GM21619 (cell line): ENCODE data around the gene TEX28.
"Not testable (repeated sequence)": the region's sequence is repeated elsewhere in the genome, so short reads cannot be mapped to it uniquely, and the experiment has no call there.

ENCODE experiments used
- ATAC-seq: cut with Tn5 transposase; IDR thresholded peaks from one replicate; pipeline ENCODE4 v1.9.1; 2021; ENCODE audit not compliant: unreplicated experiment

TEX28 gene

DNA sequence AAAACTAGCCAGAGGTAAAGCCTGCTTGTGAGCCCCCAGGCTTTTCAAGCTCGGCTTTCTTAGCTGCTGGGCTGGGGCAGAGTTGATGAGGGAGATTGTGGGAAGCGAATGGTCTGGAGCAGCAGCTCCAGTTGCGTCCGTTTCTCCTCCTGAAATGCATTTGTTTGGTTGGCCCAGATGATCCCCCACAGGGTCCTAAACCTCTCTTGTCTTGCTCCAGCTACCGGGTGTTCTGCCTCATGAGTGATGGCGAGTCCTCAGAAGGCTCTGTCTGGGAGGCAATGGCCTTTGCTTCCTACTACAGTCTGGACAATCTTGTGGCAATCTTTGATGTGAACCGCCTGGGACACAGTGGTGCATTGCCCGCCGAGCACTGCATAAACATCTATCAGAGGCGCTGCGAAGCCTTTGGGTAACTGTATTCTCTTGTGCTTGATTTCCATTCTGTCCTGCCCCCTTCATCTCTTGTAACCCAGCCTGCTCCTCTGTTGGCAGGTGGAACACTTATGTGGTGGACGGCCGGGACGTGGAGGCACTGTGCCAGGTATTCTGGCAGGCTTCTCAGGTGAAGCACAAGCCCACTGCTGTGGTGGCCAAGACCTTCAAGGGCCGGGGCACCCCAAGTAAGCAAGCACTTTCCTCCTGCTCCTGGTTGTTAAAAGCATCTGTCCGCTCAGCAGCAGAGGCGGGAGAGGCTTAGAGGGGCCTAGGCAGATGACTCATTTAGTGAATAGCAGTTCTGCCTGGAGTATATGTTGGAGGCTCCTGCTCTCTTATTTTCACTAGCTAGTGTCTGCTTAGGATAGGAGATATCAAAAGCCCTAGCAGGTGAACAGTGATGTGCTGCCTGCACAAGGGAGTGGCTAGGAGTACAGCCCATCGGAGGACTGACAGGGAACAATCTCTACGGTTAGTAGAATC, 16.0 kb upstream of the TEX28 start:
- no peak for ATAC-seq

- ATAC-seq: no peak
These were observed 14.3 kb upstream of the TEX28 start for GRCh38 chrX:154309041-154309775.

- no peak for ATAC-seq
These were observed 13.4 kb upstream of the TEX28 start for GRCh38 chrX:154308108-154308946.

DNA sequence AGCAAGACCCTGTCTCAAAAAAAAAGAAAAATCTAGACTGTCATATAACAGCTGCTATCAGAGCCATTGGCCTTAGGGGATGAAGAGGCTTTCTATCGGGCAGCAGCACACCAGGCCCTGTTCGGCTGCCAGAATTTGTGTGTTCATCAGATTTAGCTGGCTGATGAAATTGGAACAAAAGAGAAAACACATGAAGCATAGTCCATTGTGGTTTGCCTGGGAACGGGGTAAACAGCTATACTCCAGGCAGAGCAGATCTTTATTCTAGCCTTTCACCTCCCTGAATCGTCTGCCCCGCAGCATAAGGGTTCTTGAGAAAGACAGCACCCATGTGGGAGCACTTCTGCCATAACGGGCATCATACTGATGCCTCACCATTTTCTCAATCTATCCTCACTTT, 12.3 kb upstream of the TEX28 start:
- no peak for ATAC-seq

- no peak for ATAC-seq
These were observed 10.7 kb upstream of the TEX28 start for GRCh38 chrX:154305541-154306205.

- ATAC-seq: no peak
These were observed 9.9 kb upstream of the TEX28 start for GRCh38 chrX:154304846-154305245.

- no peak for ATAC-seq
These were observed 8.6 kb upstream of the TEX28 start for GRCh38 chrX:154303476-154303875.

DNA sequence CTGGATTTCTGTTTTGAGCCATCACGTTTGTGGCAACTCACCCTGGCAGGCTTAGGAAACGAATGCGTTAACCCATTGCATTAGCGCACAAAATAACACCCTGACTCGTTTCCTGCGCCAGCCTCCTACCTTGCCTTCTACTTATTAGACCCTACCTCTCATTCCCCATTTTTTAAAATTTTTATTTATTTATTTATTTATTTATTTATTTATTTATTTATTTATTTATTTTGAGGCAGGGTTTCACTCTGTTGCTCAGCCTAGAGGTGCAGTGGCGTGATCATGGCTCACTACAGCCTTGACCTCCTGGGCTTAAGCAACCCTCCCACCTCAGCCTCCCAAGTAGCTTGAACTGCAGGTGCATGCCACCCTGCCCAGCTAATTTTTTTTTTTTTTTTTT, 8.1 kb upstream of the TEX28 start:
- ATAC-seq: not testable (repeated sequence)

- no peak for ATAC-seq
These were observed 5.9 kb upstream of the TEX28 start for GRCh38 chrX:154300816-154301215.

GRCh38 chrX:154298312-154298711, 3.4 kb upstream of the TEX28 start:
- no peak for ATAC-seq

GRCh38 chrX:154296731-154297130, 1.8 kb upstream of the TEX28 start:
- ATAC-seq: no peak

- no peak for ATAC-seq
These were observed 863 bp upstream of the TEX28 start, which contains the start of gene TKTL1 for GRCh38 chrX:154295664-154296310. TSS of gene TKTL1 (plus strand) at chrX:154295795. CDS start at chrX:154295860, 65 bp downstream.

DNA sequence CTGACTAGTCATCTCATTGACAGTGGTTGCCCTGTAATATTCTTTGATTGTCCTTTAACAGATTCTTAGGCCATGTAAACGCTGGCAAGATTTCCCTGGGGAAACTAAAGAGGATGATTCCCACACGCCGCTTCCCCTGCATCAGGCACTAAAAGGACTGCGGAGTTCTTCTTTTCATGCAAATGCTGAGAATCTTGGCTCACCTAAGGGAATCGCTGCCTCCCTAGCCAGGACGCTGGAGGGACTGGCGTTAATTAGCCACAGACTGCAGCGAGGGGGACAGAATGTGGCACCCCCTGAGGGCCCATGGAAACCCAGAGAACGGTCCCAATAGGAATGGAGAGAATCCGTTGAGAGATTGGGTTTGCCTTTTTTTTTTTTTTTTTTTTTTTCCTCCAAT, 8.5 kb downstream of the TEX28 start:
- ATAC-seq: not testable (repeated sequence)

DNA sequence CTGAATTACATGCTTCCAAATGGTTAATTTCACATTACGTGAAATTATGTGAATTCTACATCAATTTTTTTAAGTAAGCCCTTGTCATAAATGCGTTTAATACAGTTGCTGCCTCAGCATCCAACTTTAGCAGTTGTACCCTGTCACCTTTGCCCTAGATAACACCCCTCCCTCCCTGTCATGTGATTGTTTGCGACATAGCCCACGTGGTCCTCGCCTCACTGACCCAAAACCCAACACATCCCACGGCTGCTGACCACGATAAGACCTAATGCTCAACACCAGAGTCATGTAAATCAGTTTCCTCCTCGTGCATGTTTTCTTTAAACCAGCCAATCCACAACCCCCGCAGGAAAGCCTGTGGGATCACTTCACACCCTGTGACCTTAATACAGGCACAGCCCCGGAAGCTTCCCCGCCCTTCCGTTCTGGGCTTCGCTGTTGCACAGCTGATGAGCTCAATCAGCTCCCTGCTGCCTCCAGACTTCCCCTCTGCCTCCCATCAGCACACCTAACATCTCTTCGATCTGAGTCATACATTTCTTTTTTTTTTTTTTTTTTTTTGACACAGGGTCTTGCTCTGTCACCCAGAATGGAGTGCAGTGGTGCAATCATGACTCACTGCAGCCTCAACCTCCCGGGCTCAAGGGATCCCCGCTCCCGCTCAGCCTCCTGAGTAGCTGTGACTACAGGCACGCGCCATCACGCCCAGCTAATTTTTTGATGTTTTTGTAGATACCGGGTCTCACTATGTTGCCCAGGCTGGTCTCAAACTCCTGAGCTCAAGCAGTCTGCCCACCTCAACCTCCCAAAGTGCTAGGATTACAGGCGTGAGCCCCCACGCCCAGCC, 10.2 kb downstream of the TEX28 start:
- peak; percentile 91 for ATAC-seq

GRCh38 chrX:154269245-154269644, 25.7 kb downstream of the TEX28 start:
- not testable (repeated sequence) for ATAC-seq

- not testable (repeated sequence) for ATAC-seq
These were observed 31.9 kb downstream of the TEX28 start for GRCh38 chrX:154263072-154263471.

DNA sequence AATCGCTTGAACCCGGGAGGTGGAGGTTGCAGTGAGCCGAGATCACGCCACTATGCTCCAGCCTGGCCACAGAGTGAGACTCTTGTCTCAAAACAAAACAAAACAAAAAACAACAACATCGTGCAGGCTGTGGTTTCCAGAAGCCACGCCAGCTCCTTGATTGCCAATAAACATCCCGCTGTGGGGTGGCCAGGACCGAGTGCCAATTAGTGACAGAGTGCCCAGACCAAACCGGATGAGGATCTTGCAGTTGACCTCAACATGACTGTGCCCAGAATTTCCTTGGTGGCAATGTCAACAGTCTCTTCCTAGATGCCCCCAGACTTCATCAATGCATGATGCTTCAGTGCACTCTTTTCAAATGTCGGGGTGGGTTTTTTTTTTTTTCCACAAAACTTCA, 36.2 kb downstream of the TEX28 start:
- ATAC-seq: not testable (repeated sequence)

DNA sequence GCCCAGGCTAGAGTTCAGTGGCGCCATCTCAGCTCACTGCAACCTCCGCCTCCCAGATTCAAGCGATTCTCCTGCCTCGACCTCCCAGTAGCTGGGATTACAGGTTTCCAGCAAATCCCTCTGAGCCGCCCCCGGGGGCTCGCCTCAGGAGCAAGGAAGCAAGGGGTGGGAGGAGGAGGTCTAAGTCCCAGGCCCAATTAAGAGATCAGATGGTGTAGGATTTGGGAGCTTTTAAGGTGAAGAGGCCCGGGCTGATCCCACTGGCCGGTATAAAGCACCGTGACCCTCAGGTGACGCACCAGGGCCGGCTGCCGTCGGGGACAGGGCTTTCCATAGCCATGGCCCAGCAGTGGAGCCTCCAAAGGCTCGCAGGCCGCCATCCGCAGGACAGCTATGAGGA, 37.6 kb downstream of the TEX28 start, which contains the start of gene OPN1MW3:
Gene OPN1MW3 (plus strand): TSS at position 301 of the 400 bp plus-strand sequence. CDS start 38 bp downstream, at position 339.
- ATAC-seq: not testable (repeated sequence)

DNA sequence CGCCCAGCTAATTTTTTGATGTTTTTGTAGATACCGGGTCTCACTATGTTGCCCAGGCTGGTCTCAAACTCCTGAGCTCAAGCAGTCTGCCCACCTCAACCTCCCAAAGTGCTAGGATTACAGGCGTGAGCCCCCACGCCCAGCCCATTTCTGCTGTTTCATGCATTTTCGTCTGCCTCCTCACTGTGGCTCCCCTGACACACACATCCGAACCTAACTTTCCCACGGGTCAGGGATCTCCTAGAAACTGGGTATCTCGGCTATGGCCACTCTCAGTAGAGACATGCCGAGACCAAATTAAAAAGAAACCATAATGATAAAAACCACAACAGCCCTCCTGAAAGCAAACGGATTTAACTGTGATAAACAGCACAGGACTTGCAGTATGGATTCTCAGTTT, 46.8 kb downstream of the TEX28 start:
- ATAC-seq: peak; percentile 23
